Retina (tissue), 1 donor: ENCODE measurements around the gene ABCB6.
"Not testable (repeated sequence)": the region's sequence is repeated elsewhere in the genome, so short reads cannot be mapped to it uniquely, and the experiment has no call there.

Source experiments
- DNase-seq: peaks from one replicate; pipeline ENCODE4 v3.0.0-alpha.2; 2016

ABCB6 gene

DNA sequence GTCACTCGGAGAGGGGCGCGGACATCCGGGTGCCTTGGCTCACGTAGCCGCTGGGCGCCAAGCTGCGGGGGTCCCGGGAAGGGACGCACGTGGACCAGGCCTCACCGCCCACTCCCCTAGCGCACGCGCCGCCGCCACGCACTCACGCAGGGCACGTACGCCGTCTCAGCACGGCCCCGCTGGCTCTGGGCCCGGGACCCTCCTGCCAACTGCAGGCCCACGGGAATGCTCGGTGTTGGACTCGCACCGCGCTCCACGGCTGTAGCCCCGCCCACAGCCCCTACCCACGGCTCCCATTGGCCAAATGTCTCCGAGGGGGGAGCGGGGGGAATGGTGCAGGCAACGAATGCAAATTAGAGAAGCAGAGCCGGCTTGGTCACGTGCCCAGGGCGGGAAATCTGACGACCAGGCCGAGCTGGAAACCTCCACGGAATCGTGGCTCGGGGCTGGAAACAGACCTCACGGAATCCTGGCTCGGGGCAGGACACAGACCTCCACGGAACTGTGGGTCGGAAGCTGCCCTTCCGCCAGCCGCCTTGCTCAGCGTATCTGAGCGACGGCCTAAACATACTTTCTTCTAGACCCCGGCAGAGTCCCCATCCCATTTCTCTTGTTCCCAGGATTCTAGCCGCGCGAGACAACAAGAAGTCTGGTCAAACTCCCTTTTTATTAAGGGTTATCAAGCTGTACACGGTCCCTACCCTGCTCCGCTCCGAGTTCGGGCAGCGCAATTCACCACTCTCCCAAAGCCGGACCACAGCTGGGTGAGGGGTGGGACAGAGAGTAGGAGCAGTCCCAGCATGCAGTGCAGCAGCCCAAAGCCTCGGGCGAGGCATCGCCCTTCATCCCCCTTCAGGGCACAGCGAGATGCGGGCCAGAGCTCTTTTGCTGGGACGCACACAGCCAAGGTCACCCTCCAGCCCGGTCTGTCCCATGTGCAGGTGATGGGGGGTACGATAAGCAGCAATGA is at the start of gene ABCB6:
Gene ABCB6, minus strand, starts transcription at position 227 of the 970 bp plus-strand sequence. CDS start 285 bp downstream, outside the sequence.
- DNase-seq = peak; percentile 96

- DNase-seq = no peak
Observed at GRCh38 chr2:219268294-219268693, 49.5 kb upstream of the ABCB6 start.

- no peak for DNase-seq
Observed at GRCh38 chr2:219266886-219267285, 48.1 kb upstream of the ABCB6 start.

GRCh38 chr2:219266232-219266631 is 47.5 kb upstream of the ABCB6 start:
- no peak for DNase-seq

DNA sequence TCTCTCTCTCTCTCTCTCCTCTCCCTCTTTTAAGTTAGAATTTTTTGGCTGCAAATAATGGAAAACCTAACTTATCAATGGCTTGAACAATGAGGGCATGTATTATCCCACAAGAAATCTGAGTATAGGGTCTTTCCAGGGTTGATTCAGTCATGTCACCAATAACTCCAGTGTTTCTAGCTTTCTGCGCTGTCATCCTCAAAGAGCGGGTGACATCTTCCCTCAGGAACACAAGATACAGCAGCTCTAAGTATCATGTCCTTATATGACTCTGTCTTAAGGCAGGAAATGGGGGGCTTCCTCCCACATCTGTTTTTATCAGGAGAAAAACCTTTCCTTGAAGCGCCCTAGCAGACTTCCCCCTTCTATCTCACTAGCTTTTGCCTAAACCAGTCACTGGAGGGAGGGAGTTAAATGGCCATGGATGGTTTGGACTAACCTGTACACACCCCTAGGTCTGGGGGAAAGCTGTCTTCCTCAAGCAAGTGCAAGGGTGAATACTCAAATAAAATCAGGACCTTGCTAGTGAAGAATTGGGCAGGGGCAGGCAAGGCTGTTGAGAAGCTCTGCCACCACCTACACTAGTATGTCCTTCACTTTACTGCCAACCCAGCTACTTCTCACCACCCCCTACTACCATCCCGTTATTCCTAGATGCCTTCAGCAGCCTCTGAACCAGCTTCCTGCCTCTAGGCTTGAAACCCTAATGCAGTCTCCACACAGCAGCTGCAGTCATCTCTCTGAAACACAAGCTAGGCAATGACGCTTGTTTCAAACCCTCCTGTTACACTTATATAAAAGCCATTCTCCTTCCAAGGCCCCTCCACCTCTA is 42.5 kb upstream of the ABCB6 start:
- DNase-seq = no peak

GRCh38 chr2:219258942-219259341 is 40.2 kb upstream of the ABCB6 start:
- not testable (repeated sequence) for DNase-seq

GRCh38 chr2:219254590-219255201 is 35.9 kb upstream of the ABCB6 start:
- no peak for DNase-seq

- DNase-seq = peak; percentile 74
Observed at GRCh38 chr2:219253753-219254589, 35.2 kb upstream of the ABCB6 start, which contains the start of gene TUBA4A. TSS of gene TUBA4A (minus strand) at chr2:219253918. CDS start at chr2:219253858, 60 bp downstream.

DNA sequence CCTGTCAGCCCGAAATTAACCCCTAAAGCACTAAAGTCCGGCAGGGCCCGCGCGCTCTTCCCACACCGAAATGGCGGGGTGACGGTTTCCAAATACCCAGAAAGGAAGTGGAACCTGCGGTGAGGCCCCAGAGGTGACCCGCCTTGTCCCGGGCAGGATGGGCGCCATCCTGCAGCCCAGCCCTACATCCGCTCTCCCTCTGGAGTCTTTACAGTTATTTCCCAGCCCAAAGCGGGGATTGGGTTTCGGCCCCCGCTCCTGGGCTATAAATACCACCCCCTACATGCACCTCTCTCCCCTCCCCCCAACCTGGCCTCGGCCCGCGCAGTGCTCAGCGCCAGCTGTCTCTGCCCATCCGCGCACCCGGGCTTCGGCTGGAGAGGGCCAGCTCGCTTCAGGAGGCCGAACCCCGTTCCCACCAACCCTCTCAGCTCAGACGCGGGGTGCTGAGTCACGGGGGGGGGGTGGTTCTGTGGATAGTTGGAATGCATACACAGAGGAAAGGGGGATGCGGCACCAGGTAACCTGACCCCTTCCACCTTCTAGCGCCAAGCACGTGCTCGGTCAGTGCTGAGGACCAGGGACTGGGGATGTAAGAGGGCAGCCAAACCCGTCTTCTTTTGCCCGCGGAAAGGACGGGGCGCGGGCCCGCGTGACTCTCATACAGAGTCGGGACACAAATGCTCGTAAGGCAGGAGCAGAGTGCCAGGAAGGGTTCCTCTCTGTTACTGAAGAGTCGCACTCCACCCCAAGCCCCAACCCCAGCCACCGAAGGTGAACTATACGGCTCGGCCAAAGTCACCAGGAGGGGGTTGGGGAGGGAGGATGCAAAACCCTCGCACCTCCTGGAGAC is 34.4 kb upstream of the ABCB6 start, which contains the start of gene TUBA4B:
Gene TUBA4B, plus strand, starts transcription at position 344 of the 853 bp plus-strand sequence. Its CDS starts 165 bp downstream, at position 509.
- DNase-seq = peak; percentile 56

DNA sequence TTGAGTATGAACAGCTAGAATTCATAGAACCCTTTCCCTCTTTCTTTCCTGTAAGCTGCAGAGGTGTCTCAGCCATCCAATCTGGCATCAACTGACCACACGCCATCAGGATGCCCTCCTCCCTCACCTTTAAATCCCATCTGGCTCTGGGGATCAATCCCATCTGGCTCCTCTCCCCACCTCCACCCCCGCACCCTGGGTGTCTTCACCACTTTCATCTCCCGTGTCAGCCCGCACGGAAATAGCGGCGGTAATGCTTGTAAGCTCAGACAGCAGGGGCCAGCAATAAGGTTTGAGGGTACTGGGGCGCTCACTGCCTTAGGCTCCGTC is 33.8 kb upstream of the ABCB6 start:
- DNase-seq = peak; percentile 44

DNA sequence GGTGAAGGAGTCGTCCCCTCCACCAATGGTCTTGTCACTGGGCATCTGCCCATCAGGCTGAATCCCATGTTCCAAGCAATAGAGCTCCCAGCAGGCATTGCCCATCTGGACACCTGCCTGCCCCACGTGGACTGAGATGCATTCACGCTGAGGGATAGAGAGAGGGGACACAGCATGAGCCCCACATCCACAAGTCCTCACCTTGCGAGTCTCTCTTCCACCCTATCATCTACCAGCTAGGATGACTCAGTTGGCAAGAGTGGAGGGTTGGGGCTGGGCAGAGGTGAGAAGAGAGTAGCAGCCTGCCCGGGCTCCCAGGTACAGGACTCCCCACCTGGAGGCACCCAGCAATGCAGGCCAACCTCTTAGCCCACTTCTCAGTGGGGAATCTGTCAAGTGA is 33.3 kb upstream of the ABCB6 start:
- no peak for DNase-seq

GRCh38 chr2:219251656-219252055 is 32.9 kb upstream of the ABCB6 start:
- no peak for DNase-seq

- DNase-seq = no peak
Observed at GRCh38 chr2:219250049-219250781, 31.5 kb upstream of the ABCB6 start.

DNA sequence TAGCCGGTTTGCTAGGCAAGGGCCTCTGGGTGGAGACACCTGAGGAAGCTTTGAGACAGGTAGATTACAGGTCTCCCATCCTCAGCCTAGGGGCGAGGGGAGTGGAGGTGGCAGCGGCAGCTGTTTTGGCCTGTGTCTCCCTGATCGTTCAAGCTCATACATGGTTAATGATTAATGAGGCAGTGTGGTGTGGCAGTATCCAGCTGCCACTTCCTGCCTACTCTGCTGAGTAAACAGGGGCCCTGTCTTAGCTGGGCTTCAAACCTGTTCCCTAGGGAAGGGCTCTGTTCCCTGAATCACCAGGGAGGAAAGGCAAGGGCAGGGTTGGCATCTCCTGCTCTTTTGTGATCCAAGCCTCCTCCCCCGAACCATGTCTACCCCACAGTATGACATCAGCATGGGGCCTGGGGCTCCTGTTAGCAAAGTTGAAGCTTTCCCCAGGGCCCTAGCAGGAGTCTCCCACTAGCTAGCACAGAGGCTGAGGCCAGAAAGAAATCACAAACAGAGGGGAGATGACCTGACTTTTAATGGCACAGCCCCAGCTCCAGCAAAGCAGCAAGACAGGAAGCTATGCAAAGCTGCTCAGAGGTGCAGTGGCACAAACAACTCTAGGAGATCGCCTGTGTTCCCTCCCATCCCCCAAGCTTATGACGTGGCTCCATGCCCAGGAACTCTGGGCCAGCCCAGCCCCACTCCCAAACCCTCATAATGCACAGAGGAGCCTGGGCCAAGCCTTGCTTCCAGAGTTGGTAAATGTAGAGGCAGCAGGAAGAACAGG is 30.6 kb upstream of the ABCB6 start:
- no peak for DNase-seq

GRCh38 chr2:219248845-219249202 is 30.1 kb upstream of the ABCB6 start:
- DNase-seq = no peak

DNA sequence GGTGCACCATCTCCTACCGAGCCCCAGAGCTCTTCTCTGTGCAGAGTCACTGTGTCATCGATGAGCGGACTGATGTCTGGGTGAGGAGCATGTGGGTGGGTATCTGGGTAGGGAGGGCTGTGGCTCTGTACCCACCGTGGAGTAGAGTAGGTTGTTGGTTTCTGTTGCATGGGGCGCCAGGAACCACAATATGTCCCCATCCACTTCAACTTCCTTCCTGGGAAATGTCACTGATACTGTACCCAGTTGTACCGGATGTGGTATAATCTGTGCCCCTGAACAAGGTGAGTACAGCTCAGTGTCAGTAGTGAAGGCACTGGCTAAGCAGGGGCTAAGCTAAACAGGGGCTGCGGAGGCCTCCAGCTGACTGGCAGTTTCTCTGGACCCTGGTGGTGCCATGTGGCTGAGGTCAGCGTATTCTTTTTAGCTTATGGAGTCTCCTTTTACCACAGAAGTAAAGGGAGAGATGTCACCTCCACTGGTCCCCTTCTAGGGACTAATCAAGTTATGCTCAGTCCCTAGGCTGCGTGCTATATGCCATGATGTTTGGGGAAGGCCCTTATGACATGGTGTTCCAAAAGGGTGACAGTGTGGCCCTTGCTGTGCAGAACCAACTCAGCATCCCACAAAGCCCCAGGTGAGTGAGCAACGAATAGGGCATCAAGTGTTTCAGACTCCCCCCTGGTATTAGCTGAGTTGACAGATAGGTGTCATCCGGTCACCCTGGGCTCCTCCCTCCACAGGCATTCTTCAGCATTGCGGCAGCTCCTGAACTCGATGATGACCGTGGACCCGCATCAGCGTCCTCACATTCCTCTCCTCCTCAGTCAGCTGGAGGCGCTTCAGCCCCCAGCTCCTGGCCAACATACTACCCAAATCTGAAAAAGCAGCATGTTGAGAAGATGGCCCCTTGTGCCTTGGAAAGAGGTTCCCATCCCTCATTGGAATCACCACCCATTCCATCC is 29.2 kb upstream of the ABCB6 start:
- DNase-seq = no peak

DNA sequence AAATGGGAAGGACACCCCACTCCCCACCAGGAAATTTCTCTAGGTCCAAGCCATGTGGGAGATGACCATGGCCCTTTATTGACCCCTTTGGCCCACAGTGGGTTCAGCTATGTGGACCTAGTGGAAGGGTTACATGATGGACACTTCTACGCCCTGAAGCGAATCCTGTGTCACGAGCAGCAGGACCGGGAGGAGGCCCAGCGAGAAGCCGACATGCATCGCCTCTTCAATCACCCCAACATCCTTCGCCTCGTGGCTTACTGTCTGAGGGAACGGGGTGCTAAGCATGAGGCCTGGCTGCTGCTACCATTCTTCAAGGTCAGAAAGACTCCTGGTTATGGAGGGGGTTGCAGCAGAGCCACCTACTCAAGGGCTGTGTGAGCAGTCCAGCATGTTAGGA is 27.8 kb upstream of the ABCB6 start:
- no peak for DNase-seq

- DNase-seq = no peak
Observed at GRCh38 chr2:219245899-219246230, 27.1 kb upstream of the ABCB6 start.
